HG02884 (cell line): Measurements from ENCODE around the gene ABR.
"Not testable (repeated sequence)": the region's sequence is repeated elsewhere in the genome, so short reads cannot be mapped to it uniquely, and the experiment has no call there.

Source experiments
- ATAC-seq: cut with Tn5 transposase; IDR thresholded peaks from one replicate; pipeline ENCODE4 v1.9.1; 2021; ENCODE audit warnings: mild to moderate bottlenecking, moderate library complexity; ENCODE audit not compliant: unreplicated experiment

Gene ABR

DNA sequence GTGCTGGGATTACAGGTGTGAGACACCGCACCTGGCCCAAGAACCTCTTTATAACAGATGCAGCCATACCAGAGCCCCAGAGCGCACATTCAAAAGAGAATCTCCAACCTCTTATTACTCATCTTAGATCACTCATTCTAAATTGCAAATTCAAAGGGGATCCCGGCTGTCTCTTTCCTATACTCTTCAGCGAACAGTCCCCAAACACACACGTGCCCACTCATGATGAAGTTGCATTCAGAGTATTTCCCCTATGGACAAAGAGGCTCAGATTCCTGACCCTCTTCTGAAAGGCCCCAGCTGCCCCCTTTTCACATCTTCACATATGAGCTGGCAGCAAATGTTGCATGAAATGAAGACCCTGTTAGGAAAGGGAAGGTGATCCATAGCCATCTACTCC is 22.5 kb upstream of the ABR start:
- no peak for ATAC-seq

- ATAC-seq, result no peak
These were observed 21.4 kb upstream of the ABR start for GRCh38 chr17:1201132-1201702.

- ATAC-seq, result not testable (repeated sequence)
These were observed 19.5 kb upstream of the ABR start for GRCh38 chr17:1199271-1199743.

DNA sequence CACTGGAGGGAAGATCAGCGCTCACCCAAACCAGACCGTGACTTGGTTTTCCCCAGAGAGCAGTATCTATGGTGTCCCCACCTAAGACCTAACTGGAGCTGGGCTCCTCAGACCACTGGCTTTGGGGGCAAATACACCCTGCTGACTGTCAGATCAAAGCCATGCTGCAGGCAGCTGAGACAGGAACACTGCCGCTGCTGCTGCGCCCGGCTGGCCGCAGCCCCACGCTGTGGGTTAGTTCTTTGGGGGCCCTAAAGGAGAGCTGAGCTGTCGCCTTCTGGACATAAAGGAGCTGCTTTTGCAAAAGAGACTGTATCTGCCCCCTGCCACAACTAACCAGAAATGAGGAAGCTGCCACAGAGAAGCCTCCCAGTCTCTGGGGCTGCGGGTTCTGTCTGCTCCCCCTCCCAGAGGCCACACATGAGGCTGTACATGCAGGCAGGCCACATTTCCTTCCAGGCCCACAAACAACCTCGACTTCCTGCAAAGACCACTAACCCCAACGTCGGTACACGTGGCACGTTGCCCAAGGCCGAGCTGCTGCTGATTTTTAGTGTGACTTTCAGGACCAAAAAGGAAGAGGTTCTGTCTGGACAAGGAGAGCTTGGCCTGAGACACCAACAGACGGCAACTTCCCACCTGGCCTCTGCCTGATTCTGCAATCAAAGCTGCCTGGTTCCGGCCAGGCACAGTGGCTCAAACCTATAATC is 18.2 kb upstream of the ABR start:
- ATAC-seq, result peak; percentile 47

DNA sequence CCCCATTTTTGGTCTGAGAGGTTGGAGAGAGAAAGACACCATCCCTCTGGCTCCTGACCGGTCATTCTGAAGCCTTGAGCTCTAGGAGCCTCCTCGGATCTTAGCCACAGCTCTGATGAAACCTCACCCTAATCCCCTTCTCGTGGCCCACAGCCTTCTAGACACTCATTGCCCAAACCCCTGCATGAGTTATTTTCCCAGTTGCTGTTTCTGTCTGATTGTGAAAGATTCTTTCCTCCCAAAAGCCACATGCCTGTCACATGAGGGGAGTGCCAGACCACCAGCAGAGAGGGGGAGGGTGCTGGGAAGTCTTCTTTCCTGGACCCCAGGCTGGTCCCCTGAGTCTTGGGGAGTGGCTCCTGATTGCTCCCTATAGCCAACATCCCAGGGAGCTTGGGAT is 17.6 kb upstream of the ABR start:
- ATAC-seq, result no peak

GRCh38 chr17:1196946-1197345 is 17.2 kb upstream of the ABR start:
- ATAC-seq, result no peak

DNA sequence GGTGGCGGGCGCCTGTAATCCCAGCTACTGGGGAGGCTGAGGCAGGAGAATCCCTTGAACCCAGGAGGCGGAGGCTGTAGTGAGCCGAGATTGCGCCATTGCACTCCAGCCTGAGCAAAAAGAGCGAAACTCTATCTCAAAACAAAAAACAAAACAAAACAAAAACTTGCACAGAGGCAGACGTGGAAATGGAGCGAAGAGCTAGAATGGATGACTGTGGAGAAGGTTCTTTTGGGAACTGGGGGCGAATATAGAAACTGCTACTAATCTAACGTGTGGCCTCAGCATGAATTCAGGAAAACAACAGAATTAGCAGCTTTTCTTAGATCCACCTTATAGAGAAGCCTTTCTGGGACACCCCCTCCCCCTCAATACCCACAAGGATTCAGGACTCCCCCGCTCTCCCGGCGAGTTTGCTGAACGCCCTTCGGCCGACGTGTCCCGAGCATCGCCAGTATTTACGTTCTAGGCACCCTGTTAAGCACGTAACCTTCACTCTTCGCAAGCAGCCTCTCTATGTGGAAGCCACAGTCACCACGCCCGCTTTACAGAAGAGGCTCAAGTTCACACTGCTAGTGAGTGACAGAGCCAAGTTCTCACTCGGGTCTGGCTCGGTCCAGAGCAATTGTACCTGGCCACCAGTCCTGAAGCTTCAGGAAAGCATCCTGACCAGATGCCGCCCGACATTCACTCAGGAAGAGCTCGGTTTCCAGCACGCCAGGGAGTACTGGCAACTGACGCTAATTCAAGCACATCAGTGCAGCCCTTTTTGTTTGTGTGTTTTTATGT is 13.3 kb upstream of the ABR start:
- no peak for ATAC-seq

- ATAC-seq, result no peak
These were observed 11.1 kb upstream of the ABR start for GRCh38 chr17:1190751-1191331.

- no peak for ATAC-seq
These were observed 9.2 kb upstream of the ABR start for GRCh38 chr17:1188812-1189504.

GRCh38 chr17:1186923-1187771 is 7.4 kb upstream of the ABR start:
- ATAC-seq, result no peak

GRCh38 chr17:1186214-1186820 is 6.5 kb upstream of the ABR start:
- ATAC-seq, result no peak

GRCh38 chr17:1183171-1183873 is 3.5 kb upstream of the ABR start:
- ATAC-seq, result peak; percentile 47

GRCh38 chr17:1182811-1183170 is 3.0 kb upstream of the ABR start:
- ATAC-seq, result no peak

DNA sequence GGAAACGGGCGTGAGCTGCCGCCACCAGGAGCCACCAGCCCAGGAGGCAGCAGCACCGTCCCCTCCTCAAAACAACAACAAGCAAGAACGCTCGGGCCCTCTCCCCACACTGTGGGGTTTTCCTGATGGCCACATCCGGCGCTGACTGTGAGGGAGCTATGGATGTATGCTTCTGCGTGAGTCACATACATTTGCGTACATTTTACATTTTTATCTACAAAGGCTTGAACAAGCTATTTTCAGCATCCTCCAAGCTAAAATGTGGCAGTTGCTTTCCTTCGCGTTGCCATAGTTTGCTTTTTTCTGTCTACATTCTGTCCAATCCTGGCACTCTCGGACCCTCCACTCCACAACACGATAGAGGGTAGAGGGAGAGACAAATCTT is 2.0 kb upstream of the ABR start:
- no peak for ATAC-seq

GRCh38 chr17:1180958-1181752 is 1.4 kb upstream of the ABR start:
- peak; percentile 35 for ATAC-seq

DNA sequence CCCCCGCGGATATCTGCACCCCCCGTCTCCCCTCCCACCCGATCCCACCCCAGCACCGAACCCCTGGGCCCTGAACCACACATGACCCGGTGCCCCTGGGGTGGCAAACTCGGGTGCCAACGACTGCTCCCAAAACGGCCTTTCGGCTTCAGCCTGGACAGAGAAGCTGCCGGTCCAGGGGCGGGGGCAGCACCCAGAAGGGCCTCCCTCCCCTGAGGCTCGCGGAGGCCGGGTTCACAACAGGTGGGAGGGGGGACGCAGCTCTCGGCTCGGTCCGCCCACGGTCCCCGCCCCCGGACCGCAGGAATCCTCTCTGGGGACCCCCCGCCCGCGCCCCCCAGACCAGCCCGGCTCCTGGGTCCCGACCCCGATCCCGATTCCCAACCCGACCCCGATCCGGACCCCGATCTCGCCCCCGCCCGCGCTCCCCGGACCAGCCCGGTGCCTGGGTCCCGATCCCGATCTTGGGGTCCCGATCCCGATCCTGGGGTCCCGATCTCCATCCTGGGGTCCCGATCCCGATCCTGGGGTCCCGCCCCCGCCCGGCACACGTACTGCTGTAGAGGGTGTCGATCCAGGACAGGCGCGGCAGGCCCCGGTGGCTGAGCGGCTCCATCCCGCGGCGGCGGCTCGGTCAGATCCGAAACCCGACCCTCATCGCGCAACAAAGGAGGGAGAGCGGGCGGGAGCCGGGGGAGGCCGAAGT is 516 bp downstream of the ABR start:
- ATAC-seq, result no peak

GRCh38 chr17:1177016-1177700 is 2.6 kb downstream of the ABR start:
- ATAC-seq, result no peak
